ENCODE data around the gene GRK2. TPM values are rescaled to one million over a fixed set of nuclear protein-coding genes. Genes with fewer than 3 reads are reported as not detected.

Gene GRK2
- total RNA-seq, 1 experiment from 2014 or later, result 48.1 TPM

- Mint-ChIP-seq H3K27me3 (ENCODE audit: insufficient read depth, unreplicated experiment) (no peaks in the 10 kb centered on the region), H3K4me1 (ENCODE audit: insufficient read depth, unreplicated experiment) (no peaks in the 10 kb centered on the region), H3K27ac (ENCODE audit: low read depth, unreplicated experiment) (no peak overlapping the region), H3K4me3 (ENCODE audit: unreplicated experiment) (no peak overlapping the region), H3K9me3 (ENCODE audit: unreplicated experiment) (no peaks in the 10 kb centered on the region), H3K36me3 (ENCODE audit: insufficient read depth, unreplicated experiment) (peaks cover 27% of the 10 kb centered on the region)
- ChIA-PET CTCF (interaction anchor here (0.5 to 1.5 kb wide), 3 partner anchors 11 to 482 kb away, joined by 3 to 5 read pairs (median 3); no protein-coding TSS in a partner anchor), POLR2A (interaction anchor here (0.9 to 1.9 kb wide), 5 partner anchors 9 to 39 kb away, joined by 3 to 6 read pairs (median 3); no protein-coding TSS in a partner anchor)
- no peak for DNase-seq (ENCODE audit: unreplicated experiment)
- intact Hi-C loops (cut with micrococcal nuclease), result no loop called here
- no TSS peak for BruUV-seq (replicated peaks)
- TF ChIP-seq CTCF (IDR thresholded peaks at IDR 0.05; ENCODE audit: unreplicated experiment), result no peak
These were observed 12.1 kb downstream of the GRK2 start for GRCh38 chr11:67278135-67278938.

- TF ChIP-seq CTCF (IDR thresholded peaks at IDR 0.05; ENCODE audit: unreplicated experiment), result no peak
- ChIA-PET POLR2A (interaction anchor here (0.8 to 1.9 kb wide), 2 partner anchors 9 to 39 kb away, joined by 4 to 6 read pairs; no protein-coding TSS in a partner anchor), CTCF (no interaction called here)
- Mint-ChIP-seq H3K36me3 (ENCODE audit: insufficient read depth, unreplicated experiment) (peaks cover 31% of the 10 kb centered on the region), H3K27ac (ENCODE audit: low read depth, unreplicated experiment) (no peak overlapping the region), H3K4me1 (ENCODE audit: insufficient read depth, unreplicated experiment) (no peaks in the 10 kb centered on the region), H3K4me3 (ENCODE audit: unreplicated experiment) (no peak overlapping the region), H3K27me3 (ENCODE audit: insufficient read depth, unreplicated experiment) (no peaks in the 10 kb centered on the region), H3K9me3 (ENCODE audit: unreplicated experiment) (no peaks in the 10 kb centered on the region)
- BruUV-seq (replicated peaks), result no TSS peak
- intact Hi-C loops (cut with micrococcal nuclease), result no loop called here
- DNase-seq (ENCODE audit: unreplicated experiment), result no peak
These were observed 12.8 kb downstream of the GRK2 start for GRCh38 chr11:67278939-67279588.

GRCh38 chr11:67279589-67280340, 13.5 kb downstream of the GRK2 start:
- no peak for TF ChIP-seq CTCF (IDR thresholded peaks at IDR 0.05; ENCODE audit: unreplicated experiment)
- Mint-ChIP-seq H3K27me3 (ENCODE audit: insufficient read depth, unreplicated experiment) (no peaks in the 10 kb centered on the region), H3K27ac (ENCODE audit: low read depth, unreplicated experiment) (no peak overlapping the region), H3K36me3 (ENCODE audit: insufficient read depth, unreplicated experiment) (peaks cover 26% of the 10 kb centered on the region), H3K9me3 (ENCODE audit: unreplicated experiment) (no peaks in the 10 kb centered on the region), H3K4me3 (ENCODE audit: unreplicated experiment) (no peak overlapping the region), H3K4me1 (ENCODE audit: insufficient read depth, unreplicated experiment) (no peaks in the 10 kb centered on the region)
- DNase-seq (ENCODE audit: unreplicated experiment), result no peak
- intact Hi-C loops (cut with micrococcal nuclease), result no loop called here
- POLR2A ChIA-PET, result interaction anchor here (0.8 to 1.9 kb wide), 2 partner anchors 8 to 39 kb away, joined by 4 to 6 read pairs; no protein-coding TSS in a partner anchor
- CTCF ChIA-PET, result interaction anchor here (0.5 to 1.3 kb wide), 2 partner anchors 10 to 139 kb away, joined by 3 to 4 read pairs; no protein-coding TSS in a partner anchor
- no TSS peak for BruUV-seq (replicated peaks)

All from MCF 10A (cell line).